Dedifferentiated amniotic fluid mesenchymal stem cell (primary cell): ENCODE measurements around the gene MC4R.

Experiments used
- DNase-seq: peaks from one replicate; pipeline ENCODE4 v3.0.0-alpha.2; 2016; ENCODE audit errors: extremely low spot score

MC4R gene

GRCh38 chr18:60327880-60328279, 44.7 kb downstream of the MC4R start:
- no peak for DNase-seq

- DNase-seq = no peak
These were observed 50.0 kb downstream of the MC4R start for GRCh38 chr18:60322591-60322990.
